Activated T-cell treated with anti-CD3 and anti-CD28 coated beads for 1 hour (primary cell): Measurements from ENCODE around the gene TMEM72.

Experiments
- DNase-seq: peaks from one replicate; pipeline ENCODE4 v3.0.0-alpha.2; 2020; ENCODE audit warnings: low read depth

Gene TMEM72

DNA sequence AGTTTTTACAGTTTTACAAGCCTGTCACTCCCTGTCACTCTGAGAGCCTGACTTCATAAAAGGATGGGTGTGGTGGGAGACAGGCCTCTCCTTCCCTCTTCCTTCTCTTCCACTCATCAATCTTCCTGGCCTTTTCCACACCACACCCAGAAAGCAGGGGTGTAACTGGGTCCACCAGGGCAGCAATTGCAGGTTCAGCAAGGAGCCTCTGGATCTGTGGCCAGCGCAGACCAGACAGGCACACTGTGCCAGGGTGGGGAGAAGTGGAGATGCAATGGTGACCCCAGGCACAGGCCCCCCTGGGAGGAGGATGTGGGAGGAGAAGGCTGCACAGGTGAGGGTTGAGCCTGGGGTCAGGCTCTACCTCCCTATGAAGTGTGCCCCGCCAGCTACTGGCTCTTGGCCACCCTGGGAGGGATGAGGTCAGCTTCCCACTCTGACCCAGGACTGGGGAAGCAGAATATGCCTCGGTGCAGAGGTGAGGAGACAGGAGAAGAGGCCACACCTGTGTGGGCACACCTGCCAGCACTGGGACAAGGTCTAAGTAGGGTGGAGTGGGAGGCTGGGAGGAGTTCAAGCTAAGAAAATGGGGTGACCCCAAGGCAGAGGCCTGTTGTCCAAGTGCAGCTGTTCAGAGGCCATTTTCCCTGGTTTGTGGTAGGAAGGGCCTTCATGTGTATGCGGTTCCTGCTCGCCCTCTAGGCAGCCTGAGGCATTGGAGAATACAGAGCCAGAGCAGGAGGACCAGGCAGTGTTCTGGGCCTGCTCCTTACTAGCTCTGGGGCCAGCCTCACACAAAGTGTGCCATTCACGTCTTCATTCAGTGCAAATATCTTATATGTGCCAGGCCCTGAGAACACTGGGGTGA lies 20.2 kb upstream of the TMEM72 start:
- no peak for DNase-seq

DNA sequence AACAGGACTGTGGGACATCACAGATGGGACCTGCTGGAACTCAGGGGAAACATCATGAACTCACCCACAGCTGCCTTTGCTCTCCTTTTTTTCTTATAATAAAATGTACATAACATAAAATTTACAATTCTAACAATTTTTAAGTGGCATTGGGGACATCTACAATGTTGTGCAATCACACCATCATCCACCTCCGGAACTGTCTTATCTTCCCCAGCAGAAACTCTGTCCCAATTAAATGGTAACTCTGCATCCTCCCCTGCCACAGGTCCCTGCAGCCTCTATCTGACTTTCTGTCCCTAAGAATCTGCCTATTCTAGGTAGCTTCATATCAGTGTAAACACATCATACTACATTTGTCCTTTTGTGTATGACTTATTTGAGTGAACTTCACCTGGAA lies 19.4 kb upstream of the TMEM72 start:
- DNase-seq = no peak

DNA sequence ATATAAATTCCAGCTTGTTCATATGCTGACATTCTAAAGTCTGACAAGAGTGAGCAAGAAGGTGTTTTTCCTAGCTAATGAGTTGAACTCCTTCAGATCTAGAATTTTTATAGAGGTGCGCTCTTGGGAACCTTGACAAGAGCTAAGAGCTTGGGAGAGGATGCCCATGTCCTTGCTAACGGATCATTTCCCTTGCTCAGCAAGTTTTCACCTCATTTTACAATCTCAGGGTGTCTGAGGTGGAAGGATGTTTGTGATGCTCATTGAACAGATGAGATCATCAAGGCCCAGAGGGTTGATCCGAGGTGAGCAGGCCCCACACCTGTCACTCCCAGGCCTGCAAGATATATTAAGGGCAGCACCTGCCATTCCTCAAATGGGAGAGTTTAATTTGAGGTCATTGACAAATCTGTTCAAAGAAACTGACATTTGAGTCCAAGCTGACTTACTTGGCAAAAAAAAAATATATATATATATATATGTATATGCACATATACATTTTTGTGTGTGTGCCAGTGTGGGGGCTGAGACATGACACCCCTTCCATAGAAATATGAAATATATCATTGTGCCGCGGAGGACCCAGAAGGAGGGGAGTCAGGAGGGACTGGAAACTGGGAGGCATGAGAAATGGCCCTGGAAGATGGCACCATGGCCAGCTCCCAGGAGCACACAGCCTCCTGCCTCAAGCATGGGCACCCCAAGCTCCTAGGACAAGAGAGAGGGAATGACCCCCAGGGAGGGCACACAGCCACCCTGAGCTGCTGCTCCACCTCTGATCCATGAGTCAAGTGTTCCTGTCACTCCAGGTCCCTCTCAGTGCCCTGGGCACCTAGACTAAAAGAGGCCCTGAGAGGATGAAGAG lies 17.3 kb upstream of the TMEM72 start:
- DNase-seq = no peak

DNA sequence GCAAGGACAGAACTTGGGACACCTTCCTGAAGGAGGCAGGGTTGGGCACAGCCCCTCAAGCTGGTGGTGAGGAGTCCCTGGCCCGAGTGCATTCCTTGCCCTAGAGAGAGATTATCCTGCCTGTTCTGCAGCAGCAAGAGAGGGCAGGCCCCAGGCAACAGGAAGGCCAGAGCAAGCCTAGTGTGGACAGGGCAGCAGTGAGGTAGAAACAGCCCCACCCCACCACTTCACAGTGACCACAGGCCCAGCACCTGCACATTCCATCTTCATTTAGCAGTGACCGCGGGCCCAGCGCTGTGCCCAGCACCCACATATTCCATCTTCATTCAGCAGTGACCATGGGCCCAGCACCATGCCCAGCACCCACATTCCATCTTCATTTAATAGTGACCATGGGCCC lies 16.4 kb upstream of the TMEM72 start:
- no peak for DNase-seq

DNA sequence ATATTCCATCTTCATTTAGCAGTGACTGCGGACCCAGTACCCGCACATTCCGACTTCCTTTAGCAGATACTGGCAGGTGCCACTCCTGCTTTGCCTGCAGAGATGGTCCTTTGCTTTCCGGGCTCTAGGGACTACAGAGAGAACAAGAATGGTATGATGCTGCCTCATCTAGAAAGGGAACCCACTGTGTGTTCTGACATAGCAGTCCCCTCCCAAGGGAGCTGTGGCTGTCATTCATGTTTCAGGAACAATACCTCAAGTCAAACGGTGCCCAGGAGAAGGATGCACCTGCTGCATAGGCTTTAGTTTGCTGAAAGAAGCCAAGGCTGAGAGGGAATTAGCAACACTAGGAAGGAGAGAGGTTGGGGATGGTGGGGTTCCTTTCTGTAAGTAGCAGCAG lies 15.9 kb upstream of the TMEM72 start:
- no peak for DNase-seq

DNA sequence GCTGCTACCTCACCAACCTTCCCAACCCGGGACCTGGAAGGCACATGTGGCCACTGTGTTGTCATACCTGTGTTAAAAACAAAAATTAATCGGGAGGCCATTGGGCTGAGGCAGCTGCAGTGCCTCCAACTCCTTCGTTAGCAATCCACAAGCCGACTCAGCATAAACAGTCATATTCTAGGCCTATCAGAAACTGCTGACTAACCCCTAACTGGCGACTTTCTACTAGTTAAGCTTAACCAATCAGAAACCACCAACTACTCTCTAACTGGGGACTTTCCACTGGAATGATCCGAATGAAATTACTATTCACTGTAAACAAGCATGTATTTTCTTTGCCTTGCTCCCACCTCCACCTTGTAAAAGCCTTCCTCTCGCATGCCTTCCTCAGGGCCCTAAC lies 14.1 kb upstream of the TMEM72 start:
- no peak for DNase-seq

DNA sequence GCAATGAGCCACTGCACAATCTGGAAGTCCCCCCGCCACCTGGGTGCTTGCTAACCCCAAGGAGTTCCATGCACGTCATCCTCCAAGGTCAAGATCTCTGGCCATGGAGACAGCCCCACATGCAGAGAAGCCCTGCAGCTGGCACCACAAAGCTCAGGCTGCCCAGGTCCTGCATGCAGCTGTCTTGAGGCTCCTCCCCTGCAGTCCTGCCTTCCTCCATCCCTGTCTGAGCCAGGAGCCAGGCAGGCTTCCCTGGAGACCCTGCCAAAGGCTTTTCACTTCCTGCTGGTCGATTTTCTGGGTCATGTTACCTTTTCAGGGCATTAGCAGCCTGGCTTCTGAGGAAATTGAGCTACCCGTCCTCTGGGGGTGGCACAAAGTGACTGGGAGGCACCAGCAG lies 12.5 kb upstream of the TMEM72 start:
- DNase-seq = no peak

DNA sequence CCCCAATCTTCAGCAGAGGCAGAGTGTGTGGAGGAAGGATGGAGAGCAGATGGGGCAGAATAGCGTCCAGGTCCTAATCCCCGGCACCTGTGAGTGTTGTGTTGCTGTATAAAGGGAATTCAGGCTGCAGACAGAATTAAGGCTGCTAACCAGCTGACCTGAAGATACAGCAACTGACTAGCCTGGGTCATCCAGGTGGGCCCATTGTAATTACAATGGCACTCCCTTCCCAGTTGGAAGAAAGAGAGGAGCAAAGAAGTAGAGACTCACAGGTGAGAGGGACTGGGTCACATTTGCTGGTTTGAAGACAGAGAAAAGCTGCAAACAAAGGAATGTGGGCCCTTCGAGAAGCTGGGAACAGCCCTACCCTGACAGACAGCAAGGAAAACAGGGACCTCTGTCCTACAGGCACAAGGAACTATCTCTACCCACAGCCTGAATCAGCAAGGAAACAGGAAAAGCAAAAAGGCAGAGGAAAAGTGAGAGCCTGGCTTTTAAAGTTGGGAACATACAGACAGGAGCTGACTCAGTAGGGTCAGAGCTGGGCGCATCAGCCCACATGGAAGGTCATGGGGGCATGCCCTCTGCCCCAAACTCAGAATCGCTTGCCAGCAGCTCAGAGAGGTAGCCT lies 11.6 kb upstream of the TMEM72 start:
- no peak for DNase-seq

DNA sequence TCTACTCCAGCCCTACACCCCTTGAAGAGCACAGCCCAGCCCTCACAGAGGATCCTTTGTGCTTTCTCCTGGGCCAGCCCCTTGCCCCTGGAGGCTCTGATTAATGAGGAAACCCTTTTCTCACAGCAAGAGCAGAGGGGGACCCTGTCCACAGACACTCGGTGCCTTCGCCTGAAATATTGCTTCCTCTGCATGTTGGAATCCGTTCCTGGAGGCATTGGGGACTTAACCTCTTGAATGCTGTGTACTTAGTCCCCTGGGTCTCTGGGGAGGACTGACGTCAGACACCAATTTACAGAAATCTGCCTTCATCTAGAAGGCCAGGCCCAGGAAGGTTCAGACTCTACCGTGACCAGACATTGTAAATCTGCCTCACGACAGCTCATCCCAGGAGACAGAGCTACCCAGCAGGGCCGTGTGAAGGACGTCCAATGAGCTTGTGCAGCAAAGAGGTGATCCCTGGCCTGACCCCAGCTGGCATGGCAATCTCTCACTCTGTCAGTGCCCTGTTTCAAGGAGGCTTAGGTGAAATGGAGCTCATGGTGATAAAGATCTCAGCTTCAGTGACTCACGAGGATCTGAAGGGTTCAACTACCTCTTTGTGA lies 8.1 kb upstream of the TMEM72 start:
- DNase-seq = no peak

DNA sequence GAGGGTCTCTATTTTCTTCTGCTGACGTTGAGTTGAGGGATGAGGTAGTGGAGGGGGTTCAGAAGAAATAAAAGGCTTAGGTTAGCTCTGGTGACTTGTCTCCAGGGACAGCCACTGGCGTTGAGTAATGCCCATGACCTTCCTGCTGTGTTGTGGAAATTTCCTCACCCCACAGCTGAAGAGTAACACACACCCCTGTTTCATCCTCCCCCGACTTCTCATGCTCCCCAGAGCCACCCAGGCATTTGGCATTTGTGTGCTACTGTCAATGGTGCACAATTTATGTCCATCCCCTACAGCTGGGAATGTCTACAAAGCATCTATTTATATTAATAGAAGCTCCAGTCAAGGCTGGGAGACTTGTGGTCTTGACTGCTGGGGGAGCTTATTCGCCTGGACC lies 4.7 kb upstream of the TMEM72 start:
- DNase-seq = no peak

DNA sequence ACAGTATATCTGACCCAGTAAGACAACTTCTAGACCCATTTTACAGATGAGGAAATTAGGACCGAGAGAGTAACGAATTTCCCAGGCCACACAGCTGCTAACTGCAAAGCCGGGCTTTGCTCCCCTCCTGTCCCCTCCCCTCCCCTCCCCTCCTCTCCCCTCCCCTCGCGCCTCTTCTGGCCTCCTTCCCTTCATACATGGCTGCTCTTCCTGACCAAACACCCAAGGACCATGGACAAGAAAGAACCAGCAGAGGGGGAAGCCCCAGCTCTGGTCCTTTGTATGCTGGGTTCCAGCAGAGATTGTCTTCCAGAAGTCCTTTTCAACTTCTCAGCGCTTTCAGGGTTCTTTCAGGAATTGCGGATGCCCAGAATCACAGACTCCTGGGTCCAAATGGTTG lies 3.6 kb upstream of the TMEM72 start:
- DNase-seq = no peak

DNA sequence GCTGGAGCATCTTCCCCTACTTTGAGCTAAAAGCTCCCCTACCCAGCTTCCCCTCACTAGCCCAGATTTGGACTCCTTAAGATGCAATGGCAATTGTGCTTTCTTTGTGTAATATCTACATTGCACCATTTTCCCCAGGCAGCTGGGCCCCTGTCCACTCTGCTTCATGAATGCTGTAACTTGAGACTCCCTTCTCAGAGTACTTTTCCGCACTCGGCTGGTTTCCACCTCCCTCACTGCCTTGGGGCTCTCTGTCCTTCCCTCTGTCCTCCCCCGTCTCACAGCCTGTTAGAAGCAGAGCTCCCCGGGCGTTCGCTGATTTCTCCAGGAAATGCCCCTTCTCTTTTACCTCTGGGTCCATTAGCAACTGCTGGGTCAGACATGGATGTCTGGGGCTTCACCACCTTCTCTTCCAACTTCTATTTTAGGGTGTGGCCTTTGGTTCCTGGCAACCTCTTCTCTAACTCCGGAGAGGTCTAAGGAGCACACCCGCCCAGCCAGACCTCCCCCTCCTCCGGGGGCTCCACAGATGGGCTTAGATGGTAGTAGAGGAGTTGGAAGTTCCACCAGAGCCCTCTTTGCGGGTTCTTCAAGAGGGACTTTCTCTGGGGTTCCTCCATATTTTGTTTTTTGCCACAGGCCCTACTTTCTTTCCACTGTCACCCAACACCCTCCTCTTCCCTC lies 2.9 kb upstream of the TMEM72 start:
- DNase-seq = no peak

DNA sequence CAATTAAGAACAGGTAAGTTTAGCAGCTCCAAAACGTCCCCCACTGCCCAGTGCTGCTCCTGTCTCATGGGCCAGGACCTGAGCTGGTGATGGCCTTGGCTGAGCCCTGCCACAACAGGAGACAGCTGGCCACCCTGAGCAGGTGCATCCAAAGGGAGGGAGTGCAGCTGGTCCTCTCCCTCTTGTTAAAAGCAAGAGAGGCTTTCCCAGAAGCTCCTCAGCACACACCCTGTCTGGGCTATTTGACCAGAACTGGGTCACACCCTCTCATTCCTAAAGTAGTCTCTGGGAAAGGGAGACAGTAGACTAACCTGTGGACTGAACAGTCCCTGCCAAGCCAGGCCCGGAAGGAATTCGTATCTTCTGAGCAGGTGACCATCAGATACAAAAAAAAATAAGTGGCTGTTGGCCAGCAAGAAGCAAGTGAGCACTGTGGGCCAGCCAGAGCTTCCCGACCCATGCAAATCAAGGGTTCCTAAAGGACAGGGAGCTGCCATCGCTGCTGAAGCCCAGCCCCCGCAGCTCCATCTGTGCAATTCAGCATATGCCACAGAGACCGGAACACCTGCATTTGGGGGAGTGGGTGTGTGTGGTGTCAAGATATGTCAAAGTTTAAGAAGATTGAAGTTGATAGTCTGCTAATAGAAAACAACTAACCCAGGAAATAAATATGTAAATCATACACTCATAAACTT lies 2.1 kb upstream of the TMEM72 start:
- DNase-seq = no peak

DNA sequence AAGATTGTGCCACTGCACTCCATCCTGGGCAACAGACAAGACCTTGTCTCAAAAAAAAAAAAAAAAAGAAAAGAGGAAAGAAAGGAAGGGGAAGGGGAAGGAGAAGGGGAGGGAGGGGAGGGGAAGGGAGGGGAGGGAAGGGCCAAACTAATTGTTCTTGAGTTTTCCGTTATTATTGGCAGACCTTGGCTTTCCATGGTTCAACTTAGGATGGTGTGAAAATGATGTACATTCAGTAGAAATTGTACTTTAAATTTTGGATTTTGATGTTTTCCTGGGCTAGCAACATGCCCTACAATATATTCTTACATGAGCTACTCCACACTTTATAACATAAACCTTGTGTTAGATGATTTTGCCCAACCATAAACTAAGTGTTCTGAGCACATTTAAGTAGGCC lies 1.2 kb upstream of the TMEM72 start:
- no peak for DNase-seq

DNA sequence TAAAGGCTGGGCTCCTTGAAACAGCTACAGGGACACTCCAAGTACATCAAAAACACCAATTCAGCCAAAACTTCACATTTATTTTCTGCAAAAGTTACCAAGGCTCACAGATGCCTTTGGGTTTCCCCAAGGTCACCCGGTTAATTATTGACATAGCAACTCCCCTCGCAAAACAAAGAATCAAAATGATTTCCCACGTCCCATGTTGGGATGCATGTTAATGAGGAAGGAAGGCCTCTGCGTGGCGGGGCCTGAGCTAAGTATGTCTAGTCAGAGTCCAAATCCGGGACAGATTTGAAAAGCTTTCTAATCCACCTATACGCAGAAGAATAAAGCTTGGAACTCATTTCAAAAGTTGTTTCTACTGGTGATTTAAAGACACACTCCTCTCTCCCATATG lies 535 bp upstream of the TMEM72 start:
- DNase-seq = no peak

DNA sequence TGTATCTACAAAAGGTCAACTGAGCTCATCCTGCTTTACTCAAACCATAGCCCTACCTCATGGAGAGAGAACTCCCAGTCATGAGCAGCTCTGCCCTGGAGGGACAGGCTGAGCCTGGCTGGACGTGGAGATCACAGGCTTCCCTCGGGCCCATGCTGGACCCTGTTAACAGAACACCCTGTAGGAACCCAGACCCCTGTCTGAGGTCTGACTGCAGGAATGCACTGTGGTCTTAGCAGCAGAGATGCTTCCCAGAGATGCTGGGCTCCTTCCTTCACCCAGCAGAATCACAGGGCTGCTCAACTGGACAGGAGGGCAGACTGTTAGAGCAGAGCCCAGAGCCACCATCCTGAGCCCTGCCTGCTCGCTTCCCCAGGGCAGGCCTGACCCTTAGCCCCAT lies 814 bp downstream of the TMEM72 start:
- DNase-seq = no peak

DNA sequence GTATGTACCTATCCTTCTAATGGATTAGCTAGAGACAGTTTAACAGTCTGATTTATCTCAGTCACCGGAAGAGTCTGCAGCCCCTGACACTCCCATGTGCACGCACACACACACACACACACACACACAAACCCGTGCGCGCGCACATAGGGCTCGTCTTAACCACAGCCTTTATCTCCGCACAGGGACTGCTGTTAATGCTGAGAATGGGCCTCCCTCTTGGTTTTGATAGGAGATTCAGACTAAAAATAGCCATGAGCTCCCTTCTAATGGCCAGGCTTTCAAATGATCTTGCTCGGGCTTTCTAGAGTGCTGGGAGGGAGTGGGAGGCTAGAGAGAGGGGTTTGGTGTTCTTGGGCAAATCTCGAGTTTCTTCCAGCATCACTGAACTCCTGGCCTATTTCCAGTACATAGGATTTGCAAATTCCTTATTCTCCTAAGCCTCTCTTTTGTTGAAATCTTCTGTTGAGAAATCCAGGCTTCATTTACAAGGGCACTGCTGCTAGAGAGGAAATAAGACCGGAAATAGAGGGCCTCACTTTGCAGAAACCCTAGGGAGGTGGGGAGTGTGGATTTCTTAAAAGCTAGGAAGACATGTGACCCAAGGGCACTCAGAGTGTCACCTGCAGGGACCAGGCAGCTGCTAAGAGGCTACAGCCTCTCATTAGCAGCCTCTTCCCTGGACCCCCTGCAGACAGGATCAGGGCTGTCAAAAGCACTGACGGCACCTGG lies 2.4 kb downstream of the TMEM72 start:
- DNase-seq = peak; percentile 28

DNA sequence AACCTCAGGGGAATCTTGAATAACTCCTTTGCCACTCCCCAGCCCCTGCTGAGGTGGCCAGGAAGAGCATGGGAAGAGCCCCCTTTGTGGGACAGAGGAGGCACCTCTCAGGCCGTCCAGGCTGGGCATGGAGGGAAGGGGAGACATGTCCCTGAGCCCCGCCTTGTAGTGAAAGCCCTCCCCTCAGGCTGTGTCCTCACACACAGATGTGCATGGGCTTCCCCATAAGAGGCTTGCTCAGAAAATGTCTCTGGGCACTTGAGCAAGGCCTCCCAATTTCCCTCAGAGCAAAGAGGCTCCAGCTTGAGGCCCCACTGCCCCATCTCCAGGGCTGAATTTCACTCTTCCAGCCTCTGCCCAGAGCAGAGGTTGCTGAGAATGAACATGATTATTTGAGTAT lies 3.8 kb downstream of the TMEM72 start:
- DNase-seq = no peak

DNA sequence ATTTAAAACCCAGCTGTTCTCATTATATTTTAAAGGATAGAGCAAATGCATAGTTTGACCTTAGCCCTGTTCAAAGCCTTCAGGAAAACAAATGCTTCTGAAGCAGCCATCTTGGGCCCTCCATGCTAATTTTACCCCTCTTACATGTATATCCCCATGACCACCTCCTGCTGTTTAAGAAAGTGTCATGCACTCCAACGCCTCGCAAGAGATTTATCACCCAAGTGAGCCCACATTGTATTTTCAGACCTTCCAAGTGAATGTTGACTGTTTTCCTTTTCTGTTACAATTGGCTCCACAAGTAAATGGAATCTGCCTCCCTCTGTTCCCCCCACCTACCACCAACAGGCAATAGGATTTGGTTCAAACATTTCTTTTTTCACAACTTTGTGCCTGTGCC lies 5.3 kb downstream of the TMEM72 start:
- DNase-seq = no peak

DNA sequence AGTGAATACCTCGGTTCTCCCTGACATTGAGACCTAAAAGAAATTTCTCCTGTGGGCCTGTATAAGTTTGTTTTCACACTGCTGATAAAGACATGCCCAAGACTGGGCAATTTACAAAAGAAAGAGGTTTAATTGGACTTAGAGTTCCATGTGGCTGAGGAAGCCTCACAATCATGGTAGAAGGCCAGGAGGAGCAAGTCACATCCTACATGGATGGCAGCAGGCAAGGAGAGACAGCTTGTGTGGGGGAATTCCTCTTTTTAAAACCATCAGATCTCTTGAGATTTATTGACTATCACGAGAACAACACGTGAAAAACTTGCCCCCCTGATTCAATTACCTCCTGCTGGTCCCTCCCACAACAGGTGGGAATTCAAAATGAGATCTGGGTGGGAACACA lies 6.7 kb downstream of the TMEM72 start:
- DNase-seq = no peak

DNA sequence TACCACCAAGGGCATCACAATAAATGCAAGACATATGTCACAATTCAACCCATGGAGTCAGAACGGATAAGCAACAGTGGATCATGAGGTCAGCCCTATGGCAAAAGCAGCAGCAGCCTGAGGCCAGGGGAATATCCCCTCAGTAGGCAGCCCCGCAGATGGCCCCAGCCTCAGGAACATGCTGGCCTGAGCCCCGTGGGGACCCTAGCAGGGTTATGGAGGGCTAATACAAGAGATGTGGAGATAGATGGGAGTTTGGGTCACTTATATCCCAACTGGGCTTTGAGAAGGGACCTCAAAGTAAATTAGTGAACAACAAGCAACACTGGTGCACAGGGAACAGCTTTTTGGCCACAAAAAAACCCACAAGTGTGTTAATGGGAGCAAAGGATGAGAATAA lies 9.1 kb downstream of the TMEM72 start:
- no peak for DNase-seq
